Activated T-cell treated with anti-CD3 and anti-CD28 coated beads for 48 hours (primary cell): ENCODE measurements around the gene TEX264.
A peak's percentile ranks its signal among the peaks of the same experiment; 100 is the strongest.
"Not testable (repeated sequence)": the region's sequence is repeated elsewhere in the genome, so short reads cannot be mapped to it uniquely, and the experiment has no call there.

Source experiments
- DNase-seq: peaks from one replicate; pipeline ENCODE4 v3.0.0-alpha.2; 2020; ENCODE audit warnings: low read depth

Gene TEX264, protein sequence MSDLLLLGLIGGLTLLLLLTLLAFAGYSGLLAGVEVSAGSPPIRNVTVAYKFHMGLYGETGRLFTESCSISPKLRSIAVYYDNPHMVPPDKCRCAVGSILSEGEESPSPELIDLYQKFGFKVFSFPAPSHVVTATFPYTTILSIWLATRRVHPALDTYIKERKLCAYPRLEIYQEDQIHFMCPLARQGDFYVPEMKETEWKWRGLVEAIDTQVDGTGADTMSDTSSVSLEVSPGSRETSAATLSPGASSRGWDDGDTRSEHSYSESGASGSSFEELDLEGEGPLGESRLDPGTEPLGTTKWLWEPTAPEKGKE

DNA sequence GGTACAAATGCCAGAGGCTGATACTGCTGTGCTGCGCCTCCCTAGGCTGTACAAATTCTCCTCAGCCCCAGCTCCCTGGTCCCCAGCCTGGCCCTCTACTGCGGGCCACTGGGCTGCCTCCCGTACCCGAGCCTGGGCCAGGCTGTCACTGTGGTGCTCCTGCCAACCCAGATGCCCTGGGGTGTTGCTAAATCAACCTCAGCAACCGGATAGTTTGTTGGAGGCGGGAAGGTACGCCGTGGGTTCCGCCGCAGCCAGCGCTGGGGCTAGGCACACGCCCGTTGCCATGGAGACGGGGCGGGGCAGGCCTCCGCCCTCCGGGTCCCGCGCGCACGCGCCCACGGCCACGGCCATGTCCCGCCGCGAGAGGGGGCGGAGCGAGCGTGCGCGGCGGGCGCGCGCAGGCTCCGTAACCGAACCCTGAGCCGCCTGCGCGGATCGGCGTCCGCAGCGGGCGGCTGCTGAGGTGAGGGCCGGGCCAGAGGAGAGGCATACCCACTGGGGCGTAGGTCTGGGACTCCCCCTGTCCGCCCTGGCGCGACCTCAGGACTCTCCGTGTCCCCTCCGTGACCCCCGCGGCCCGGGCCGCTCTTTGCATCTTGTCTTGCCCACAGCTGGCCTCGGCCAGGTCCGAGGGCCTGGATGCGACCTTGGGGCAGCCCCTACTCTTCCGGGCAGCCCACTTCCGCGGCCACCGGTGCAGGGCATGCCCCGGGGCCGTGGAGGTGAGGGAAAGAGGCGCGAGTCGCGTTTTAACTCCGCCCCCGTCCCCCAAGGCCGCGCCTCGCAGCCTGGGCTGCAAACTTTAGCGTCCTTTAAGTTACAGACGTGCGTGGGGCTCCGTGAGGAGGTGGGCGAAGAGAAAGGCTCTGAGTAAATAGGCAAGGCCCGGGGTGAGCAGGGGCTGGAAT, at the start of gene TEX264:
Gene TEX264, plus strand, starts transcription at position 430 of the 911 bp plus-strand sequence. CDS start 3,053 bp downstream, outside the sequence.
- DNase-seq: peak; percentile 92

DNA sequence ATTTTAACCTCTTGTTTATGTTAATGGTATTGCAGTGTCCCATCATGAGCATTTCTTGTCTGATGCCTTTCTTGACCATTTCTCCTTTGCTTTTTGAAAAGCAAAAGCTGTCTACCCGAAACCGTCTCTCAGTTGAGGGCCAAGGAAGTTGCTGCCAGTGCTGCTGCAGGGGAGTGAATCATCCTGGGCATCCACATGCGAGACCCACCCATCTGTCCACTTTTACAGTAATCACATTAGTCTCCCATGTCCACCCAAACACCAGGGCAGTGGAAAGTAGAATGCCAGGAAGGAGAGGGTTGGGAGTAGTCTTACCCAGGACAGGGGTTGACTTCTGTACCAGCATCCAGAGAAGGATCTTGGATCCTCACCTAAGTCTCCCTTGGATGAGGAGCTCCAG, 48.6 kb upstream of the TEX264 start:
- DNase-seq: no peak

DNA sequence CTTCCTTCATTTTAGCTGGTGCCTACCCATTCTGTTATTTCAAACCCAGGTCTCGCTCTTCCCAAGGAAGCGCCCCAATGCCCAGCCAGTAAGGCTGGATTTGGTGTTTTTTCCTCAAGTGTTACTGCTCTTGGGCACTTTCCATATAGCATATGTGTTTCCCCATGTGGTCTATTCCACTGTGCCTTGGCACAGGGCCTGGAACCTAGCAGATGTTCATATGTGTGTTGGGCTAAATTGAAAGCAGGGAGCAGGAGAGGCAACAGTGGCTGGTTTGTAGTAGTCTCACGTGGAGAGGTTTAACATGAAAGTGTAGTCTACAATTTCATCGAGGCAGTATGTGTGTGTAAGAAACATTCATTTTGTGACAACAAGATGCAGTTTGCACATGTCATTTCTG, 48.2 kb upstream of the TEX264 start:
- DNase-seq: no peak

DNA sequence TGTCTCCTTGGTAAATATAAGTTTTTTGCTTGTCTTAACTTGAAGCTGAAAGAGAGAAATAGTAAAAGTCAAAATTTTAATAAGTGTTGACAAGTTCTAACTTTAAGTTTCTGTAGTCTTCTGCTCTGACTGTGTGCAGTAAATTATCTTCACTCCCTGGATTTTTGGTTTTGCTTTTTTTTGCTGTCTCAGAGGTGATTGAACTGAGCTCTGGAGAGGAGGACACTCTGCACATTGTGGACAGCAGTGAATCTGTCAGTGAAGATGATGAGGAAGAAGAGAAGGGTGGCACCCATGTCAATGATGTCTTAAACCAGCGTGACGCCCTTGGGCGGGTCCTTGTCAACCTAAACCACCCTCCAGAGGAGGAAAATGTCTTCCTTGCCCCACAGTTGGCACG, 40.5 kb upstream of the TEX264 start:
- DNase-seq: no peak

DNA sequence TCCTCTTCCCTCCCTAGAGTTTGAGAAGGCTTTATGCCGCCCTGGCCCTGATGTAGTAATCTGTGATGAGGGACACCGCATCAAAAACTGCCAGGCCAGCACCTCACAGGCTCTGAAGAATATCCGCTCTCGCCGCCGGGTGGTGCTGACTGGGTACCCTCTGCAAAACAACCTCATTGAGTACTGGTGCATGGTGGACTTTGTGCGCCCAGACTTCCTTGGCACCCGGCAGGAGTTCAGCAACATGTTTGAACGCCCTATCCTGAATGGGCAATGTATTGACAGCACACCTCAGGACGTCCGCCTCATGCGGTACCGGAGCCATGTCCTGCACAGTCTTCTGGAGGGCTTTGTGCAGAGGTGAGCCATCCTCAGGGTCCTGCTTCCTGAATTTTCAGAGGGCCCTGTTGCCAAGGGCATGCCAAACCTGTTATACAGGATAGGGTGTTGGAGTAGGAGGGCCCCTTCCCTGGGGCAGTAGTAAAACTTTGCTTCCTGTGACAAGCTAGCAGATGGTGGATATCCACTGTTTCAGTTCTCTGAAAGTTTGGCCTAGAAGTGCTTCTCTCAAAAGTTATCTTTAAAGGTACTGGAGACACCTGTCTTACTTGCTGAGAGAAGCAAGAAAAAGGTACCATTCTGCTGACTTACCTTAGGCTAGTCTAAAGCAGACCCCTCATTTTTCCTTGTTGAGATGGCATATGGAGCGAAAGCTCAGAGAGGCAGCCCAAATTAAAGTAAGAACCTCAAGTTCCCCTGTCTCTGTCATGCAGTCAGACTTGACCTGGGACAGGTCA, 33.7 kb upstream of the TEX264 start:
- DNase-seq: no peak

DNA sequence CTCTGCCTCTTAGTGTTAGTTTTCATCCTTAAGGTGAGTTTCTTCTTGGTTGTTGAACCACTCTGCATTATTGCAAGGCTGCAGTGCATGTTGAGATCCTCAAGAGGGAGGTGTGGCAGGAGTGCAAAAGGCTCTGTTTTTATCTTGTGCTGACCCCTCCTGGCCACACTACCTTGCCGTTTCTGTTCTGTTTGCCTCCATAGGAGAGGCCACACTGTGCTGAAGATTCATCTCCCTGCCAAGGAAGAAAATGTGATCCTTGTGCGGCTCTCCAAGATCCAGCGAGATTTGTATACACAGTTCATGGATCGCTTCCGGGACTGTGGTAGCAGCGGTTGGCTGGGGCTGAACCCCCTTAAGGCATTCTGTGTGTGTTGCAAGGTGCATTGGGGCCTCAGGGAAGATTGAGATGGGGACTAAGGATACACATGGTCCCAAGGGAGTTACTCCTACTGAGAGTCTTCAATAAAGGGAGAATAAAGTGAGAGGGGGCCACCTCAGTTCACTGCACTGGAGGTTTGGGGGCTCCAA, 33.0 kb upstream of the TEX264 start:
- no peak for DNase-seq

DNA sequence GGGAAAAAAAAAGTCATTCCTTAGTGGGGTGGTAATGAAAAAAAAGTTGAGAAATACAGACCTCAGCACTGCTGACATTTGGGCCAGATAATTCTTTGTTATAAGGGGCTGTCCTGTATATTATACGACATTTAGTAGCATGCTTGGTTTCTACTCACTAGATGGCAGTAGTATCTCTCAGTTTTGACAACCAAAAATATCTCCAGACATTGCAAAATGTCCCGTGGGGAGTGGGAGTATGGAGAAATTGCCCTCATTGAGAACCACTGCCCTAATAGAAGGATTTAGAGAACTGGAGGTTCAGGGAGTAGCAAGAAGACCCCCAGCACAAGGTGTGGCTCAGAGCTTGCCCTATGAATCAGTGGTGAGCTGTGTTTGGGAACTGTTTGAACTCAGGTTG, 28.6 kb upstream of the TEX264 start:
- no peak for DNase-seq

DNA sequence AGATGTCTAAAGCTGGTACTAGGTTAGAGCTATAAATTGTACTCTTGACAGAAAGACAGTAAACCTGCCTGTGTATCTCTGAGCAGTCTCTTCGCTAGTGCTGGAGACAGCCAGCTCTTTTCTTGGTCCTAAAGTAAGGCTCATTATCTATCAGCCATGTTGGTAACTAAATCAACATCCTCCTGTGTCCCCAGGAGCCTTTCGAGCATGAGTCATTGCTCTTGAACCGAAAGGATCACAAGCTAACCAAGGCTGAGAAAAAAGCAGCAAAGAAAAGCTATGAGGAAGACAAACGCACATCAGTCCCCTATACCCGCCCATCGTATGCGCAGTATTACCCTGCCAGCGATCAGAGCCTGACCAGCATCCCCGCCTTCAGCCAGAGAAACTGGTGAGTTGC, 25.0 kb upstream of the TEX264 start:
- DNase-seq: no peak

DNA sequence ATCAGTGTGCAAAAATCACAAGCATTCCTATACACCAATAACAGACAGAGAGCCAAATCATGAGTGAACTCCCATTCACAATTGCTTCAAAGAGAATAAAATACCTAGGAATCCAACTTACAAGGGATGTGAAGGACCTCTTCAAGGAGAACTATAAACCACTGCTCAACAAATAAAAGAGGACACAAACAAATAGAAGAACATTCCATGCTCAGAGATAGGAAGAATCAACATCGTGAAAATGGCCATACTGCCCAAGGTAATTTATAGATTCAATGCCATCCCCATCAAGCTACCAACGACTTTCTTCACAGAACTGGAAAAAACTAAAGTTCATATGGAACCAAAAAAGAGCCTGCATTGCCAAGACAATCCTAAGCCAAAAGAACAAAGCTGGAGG, 18.9 kb upstream of the TEX264 start:
- not testable (repeated sequence) for DNase-seq

DNA sequence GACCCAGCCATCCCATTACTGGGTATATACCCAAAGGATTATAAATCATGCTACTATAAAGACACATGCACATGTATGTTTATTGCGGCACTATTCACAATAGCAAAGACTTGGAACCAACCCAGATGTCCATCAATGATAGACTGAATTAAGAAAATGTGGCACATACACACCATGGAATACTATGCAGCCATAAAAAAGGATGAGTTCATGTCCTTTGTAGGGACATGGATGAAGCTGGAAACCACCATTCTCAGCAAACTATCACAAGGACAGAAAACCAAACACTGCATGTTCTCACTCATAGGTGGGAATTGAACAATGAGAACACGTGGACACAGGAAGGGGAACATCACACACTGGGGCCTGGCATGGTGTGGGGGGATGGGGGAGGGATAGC, 17.6 kb upstream of the TEX264 start:
- not testable (repeated sequence) for DNase-seq

DNA sequence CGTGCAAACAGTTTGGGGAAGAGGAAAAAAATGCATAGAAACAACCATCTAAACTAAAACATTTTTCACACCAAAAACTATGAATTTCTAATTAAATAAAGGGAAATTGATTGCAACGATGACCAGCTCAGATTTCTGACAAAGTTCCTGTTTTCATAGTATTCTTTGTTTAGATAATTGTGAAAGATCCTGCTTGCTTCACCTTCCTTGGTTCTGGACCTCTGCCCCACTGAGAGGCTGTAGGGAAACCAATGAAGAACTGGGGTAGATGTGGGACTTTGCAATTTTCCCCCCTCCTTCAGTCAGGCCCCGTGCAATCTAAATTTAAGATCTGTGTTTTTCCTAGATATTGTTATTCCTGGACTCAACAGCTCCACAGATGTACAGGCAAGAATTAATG, 13.8 kb upstream of the TEX264 start:
- no peak for DNase-seq

DNA sequence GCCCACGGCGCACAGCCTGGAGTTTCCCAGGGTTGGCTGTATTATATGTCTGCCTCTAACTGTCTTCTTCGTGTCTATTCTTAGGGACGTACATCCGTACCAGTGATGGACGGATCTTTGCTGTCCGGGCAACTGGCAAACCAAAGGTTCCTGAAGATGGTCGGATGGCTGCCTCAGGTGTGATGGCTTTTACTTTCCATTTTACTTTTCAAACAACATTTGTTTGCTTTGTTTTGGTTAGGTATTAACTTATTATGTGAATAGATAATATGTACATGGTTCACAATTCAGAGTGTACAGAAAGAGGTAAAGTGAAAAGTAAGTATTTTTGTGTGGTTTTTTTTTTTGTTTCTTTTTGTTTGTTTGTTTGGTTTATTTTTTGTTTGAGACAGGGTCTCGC, 11.1 kb upstream of the TEX264 start:
- no peak for DNase-seq

DNA sequence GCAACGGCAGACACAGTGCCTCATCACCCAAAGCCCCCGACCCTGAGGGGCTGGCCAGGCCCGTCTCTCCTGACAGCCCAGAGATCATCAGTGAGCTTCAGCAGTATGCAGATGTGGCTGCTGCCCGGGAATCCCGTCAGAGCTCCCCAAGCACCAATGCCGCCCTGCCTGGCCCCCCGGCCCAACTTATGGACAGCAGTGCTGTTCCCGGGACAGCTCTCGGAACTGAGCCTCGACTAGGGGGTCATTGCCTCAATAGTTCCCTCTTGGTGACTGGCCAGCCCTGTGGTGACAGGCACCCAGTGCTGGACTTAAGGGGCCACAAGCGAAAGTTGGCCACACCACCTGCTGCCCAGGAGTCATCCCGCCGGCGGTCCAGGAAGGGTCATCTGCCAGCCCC, 8.6 kb upstream of the TEX264 start:
- no peak for DNase-seq

DNA sequence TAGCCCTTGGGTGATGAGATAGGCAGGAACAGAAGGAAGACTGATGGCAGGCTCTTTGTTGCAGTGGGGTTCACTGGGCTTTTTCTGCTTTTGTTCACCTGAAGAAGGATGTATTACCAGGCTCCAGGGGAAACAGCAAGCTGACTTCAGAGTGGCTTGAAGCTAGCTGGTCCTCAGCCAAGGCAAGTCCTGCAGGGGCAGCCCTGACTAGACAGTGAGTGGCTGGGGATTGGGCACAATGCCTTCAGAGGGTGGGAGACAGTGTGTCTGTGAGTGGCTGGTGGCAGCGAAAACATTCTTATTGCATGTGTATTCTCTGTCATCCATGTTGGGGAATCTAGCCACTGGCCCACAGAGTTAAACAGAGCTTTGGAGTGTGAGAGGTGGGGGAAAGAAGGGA, 2.3 kb upstream of the TEX264 start:
- DNase-seq: no peak

DNA sequence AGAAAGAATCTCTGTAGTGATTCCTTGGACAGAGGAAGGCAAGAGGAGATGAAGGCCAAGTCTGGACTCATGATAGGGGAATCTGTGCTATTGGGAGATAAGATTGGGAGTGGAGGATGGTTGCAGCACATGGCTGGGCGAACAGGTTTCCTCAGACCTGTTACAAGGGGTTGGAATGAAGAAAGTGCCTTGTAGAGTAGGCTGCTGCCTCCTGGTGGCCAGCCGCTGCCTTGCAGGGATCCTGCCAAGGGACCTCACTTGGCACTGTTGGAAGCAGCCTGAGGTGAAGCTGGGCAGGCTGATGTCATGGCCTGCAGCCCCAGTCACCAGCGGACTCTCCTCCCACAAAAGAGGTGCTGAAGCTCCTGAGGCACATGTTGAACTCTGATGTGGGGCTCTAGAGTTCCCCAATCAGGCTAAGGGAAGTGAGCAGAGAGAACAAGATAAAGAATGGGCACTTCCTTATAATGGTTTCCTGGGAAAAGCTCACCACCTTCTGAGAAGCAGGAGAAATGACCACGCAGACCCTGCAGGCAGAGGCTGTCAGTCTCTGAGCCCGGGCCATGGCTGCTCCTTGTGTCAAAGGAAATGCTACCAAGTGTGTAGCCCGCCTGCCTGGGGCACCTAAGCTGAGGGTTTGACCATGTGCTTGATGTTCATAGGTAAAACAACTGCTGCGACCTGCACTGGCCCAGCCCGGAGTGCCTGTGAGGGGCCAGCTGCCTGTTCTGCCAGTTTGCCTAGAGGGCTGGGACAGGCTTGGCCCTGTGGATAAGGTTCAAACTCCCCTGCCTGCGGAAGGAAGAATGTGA, 1.6 kb upstream of the TEX264 start:
- peak; percentile 80 for DNase-seq

DNA sequence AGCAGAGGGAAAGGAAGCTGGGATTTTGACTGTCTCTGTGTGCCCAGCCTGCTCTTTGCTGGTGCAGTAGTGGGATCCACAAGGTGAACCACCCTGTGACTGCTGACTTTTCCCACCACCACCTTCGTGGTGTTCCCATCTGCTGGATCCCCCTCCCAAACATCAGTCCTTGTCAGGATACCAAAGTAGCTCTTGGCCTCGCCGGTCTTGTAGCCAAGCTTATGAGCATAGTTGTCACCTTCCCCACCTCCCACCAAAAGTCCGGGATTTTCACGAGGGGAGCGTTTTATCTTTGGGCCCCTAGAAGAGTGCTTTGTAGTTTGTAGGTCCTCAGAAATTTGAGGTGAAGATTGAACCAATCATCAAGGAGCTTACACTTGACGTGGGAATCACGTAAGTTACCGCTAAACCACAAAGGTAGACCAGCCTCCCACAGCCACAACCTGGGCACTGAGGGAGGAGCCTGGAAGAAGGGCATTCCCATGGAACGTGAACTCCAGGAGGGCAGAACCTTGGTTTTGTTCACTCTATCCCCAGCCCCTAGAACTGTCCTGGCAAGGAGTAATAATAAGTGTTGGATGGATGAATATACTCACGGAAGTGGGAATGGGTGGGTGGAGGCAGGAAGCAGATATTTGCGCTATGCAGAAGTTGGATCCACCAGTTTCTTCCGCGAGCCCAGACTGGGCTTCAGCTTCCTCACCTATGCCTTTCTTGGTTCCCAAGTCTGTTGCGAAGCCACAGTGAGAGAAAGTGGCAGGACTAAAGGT, 814 bp upstream of the TEX264 start:
- no peak for DNase-seq

DNA sequence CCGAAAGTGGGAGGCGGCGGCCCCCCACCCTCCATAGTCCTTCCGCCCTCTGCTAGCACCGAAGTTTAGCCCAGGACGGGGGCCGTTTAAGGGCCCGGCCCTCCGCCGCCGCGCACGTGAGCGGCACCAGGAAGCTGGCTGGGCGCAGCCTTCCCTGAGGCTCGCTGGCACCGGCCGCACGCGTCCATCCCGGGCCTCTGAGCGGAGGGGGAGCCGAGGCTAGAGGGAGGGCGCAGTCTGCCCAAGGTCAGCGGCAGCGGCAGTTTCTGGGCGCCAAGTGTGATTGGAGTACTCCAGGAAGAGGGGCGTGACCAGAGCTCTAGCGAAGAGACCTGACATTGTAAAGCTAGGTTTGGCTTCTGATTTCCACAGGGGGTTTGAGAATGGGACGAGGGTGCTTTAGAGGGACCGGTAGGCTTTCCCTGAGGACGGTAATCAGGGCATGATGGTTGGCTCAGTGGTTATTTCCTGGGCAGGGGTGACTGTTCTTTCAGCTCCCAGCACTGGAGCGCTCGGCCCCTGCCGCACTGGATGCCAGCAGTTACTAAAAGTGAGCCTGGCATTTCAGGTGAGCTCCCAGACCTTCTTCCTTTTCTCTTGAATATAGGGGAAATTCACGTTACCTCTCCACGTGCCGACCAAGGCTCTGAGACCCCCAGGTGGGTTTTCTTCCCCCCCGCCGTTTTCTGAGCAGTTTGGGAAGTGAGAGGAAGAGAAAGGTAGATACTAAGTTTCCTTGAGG, 853 bp downstream of the TEX264 start:
- peak; percentile 54 for DNase-seq

DNA sequence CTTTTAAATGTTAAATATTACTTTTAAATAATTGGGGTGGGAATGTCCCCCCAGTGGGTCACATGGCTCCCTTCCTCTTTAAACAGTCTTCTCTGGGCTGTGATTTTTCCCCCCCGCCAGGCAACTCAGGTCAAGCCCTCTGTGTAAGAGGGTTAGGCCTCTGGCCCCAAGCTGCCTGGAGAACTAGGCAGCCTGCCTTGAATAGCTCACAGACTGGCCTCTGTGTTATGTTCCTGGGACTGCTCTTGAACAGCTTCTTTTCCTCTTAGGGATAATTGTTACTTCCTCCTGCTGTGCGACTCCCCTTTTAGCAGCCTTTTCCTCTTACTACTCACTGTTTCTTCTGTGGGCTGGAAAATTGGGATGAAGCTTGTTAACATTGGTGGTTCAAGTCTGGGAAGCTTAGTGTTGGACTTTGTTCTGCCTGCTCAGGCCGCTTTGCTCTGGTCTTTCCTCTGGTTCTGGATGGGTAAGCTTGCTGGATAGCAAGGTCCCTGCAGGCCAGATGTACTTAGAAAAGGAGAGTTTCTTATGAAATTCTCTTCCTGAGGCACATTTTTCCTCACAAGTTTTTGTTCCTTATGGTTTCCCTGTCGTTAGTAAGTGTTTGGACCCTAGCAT, 2.2 kb downstream of the TEX264 start:
- DNase-seq: no peak
